AG04449 (cell line): ENCODE data around the gene TARP.
"Not testable (repeated sequence)": the region's sequence is repeated elsewhere in the genome, so short reads cannot be mapped to it uniquely, and the experiment has no call there.

Experiments
- CTCF ChIA-PET: fragments of 350-600 bp; formaldehyde crosslinking; extraction: SDS; loops from one replicate; lab custom pipeline; 2021; ENCODE audit warnings: antibody characterized with exemption; lab: Yijun Ruan, JAX
- POLR2A ChIA-PET: fragments of 400-600, 350-600 bp; formaldehyde crosslinking; extraction: SDS; loops from one replicate; lab custom pipeline; 2020; ENCODE audit warnings: antibody characterized with exemption, inconsistent platforms; lab: Yijun Ruan, JAX
- DNase-seq: peaks from one replicate; pipeline ENCODE4 v3.0.0-alpha.2; 2010; ENCODE audit warnings: low read depth, low spot score
- H3K4me3 ChIP-seq: 2 replicates; pipeline ENCODE4 v1.5.1; 2011; ENCODE audit warnings: low read depth, mild to moderate bottlenecking, control low read depth, low read length
- TF ChIP-seq, protein P1 (sequence below): IDR thresholded peaks from one replicate; pipeline ENCODE4 v1.5.1; 2011; ENCODE audit warnings: mild to moderate bottlenecking, moderate library complexity, low read length, control low read depth, inconsistent platforms; ENCODE audit not compliant: insufficient read depth; ENCODE audit errors: missing control alignments

TARP gene

GRCh38 chr7:38241071-38241470 is 32.4 kb downstream of the TARP start:
- ChIA-PET POLR2A (interaction anchor here (0.6 kb wide), 1 partner anchor 82 kb away, joined by 3 read pairs; no protein-coding TSS in a partner anchor), CTCF (interaction anchor here (1.3 kb wide), 1 partner anchor 95 kb away, joined by 3 read pairs; no protein-coding TSS in a partner anchor)
- TF ChIP-seq, protein P1, sequence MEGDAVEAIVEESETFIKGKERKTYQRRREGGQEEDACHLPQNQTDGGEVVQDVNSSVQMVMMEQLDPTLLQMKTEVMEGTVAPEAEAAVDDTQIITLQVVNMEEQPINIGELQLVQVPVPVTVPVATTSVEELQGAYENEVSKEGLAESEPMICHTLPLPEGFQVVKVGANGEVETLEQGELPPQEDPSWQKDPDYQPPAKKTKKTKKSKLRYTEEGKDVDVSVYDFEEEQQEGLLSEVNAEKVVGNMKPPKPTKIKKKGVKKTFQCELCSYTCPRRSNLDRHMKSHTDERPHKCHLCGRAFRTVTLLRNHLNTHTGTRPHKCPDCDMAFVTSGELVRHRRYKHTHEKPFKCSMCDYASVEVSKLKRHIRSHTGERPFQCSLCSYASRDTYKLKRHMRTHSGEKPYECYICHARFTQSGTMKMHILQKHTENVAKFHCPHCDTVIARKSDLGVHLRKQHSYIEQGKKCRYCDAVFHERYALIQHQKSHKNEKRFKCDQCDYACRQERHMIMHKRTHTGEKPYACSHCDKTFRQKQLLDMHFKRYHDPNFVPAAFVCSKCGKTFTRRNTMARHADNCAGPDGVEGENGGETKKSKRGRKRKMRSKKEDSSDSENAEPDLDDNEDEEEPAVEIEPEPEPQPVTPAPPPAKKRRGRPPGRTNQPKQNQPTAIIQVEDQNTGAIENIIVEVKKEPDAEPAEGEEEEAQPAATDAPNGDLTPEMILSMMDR = no peak
- no peak for DNase-seq
- H3K4me3 ChIP-seq = no peak overlapping the region

DNA sequence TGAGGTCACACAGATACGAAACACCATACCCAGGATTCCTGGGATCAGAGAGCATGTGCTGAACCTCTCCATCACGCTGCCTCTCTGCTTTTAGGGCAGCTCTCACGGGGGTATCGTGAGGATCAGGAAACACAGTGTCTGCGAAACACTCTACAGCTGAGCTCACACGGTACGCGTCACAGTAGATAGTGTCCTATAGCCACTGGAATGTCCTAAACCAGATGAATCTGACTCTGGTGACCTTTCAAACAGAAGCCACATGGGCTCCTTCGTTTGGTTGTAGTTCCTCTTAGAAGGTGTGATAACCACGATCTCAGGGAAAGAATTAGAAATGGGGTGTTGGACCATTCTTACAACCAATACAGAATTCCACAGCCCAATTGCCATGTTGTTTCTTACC is 34.3 kb downstream of the TARP start:
- POLR2A ChIA-PET, H3K4me3 ChIP-seq, DNase-seq: not testable (repeated sequence)
- CTCF ChIA-PET = interaction anchor here (1.2 kb wide), 1 partner anchor 23 kb away, joined by 4 read pairs; no protein-coding TSS in a partner anchor

GRCh38 chr7:38235606-38236005 is 37.8 kb downstream of the TARP start:
- TF ChIP-seq, protein P1 = no peak
- POLR2A ChIA-PET = no interaction called here
- DNase-seq = no peak
- CTCF ChIA-PET = interaction anchor here (1.0 to 2.2 kb wide), 4 partner anchors 14 to 128 kb away, joined by 4 to 6 read pairs (median 6); no protein-coding TSS in a partner anchor
- no peak overlapping the region for H3K4me3 ChIP-seq

DNA sequence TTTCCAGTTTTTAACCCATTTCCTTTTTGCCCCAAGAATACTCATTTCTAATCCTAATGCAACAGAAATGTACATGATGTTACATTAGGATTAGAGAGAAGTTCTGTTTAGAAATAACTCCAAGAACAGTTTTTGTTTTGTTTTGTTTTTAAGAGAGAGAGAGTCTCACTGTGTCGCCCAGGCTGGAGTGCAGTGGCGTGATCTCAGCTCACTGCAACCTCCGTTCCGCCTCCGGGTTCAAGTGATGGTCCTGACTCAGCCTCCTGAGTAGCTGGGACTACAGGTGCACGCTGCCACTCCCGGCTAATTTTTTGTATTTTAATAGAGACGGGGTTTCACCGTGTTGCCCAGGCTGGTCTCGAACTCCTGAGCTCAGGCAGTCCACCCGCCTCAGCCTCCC is 38.7 kb downstream of the TARP start:
- CTCF ChIA-PET = interaction anchor here (0.8 to 2.2 kb wide), 4 partner anchors 13 to 127 kb away, joined by 3 to 6 read pairs (median 4); no protein-coding TSS in a partner anchor

GRCh38 chr7:38232502-38233366 is 40.7 kb downstream of the TARP start:
- ChIA-PET CTCF (interaction anchor here (0.6 to 1.4 kb wide), 2 partner anchors 9 to 17 kb away, joined by 3 to 4 read pairs; no protein-coding TSS in a partner anchor), POLR2A (no interaction called here)
- TF ChIP-seq, protein P1 = no peak
- H3K4me3 ChIP-seq = no peak overlapping the region
- no peak for DNase-seq

More for the DNA sequence above, 38.7 kb downstream of the TARP start:
- POLR2A ChIA-PET, H3K4me3 ChIP-seq, DNase-seq: not testable (repeated sequence)

DNA sequence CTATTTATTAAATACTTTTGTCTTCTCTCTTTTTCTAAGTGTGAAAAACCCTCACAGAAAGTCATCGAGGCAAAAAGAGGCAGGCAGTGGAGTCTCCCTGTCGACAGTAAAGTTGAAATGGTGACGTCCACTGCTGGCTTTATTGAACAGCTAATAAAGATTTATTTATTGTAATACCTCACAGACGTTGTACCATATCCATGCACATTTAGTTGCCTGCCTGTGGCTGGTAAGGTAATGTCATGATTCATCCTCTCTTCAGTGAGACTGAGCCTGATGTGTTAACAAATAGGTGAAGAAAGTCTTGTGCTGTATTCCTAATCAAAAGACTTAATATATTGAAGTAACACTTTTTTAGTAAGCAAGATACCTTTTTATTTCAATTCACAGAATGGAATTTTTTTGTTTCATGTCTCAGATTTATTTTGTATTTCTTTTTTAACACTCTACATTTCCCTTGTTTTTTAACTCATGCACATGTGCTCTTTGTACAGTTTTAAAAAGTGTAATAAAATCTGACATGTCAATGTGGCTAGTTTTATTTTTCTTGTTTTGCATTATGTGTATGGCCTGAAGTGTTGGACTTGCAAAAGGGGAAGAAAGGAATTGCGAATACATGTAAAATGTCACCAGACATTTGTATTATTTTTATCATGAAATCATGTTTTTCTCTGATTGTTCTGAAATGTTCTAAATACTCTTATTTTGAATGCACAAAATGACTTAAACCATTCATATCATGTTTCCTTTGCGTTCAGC is 43.4 kb downstream of the TARP start:
- ChIA-PET CTCF (interaction anchor here (4.6 kb wide), 1 partner anchor 13 kb away, joined by 57 read pairs; no protein-coding TSS in a partner anchor), POLR2A (no interaction called here)
- no peak for DNase-seq
- no peak overlapping the region for H3K4me3 ChIP-seq
- TF ChIP-seq, protein P1 = no peak
